Measurements from ENCODE around the gene DLG3. TPM values are rescaled to one million over a fixed set of nuclear protein-coding genes. Genes with fewer than 3 reads are reported as not detected.

The DLG3 gene
- total RNA-seq, 1 experiment from 2014 or later = 67.5 TPM

- DNase-seq = peak in 1 of 2 experiments; percentile 37
- Histone ChIP-seq H3K4me3 (no peak overlapping the region), H3K36me3 (peaks cover 10% of the 10 kb centered on the region; the same call in 1 of the 2 replicates), H3K9me3 (replicated peaks) (no peaks in the 10 kb centered on the region), H3K4me1 (peaks cover 44% of the 10 kb centered on the region), H3K27ac (peak overlapping the region; percentile 26; the same call in 1 of the 2 replicates), H3K27me3 (no peaks in the 10 kb centered on the region)
Measured at GRCh38 chrX:70478526-70479245, 34.1 kb downstream of the DLG3 start.

- Histone ChIP-seq H3K27me3 (no peaks in the 10 kb centered on the region), H3K27ac (no peak overlapping the region), H3K9me3 (replicated peaks) (no peaks in the 10 kb centered on the region), H3K4me3 (no peak overlapping the region), H3K36me3 (peaks cover 14% of the 10 kb centered on the region; the same call in 1 of the 2 replicates), H3K4me1 (peaks cover 44% of the 10 kb centered on the region)
- no peak for DNase-seq
Measured at GRCh38 chrX:70479247-70479921, 34.7 kb downstream of the DLG3 start.

- H3K36me3 ChIP-seq = peaks cover 14% of the 10 kb centered on the region; the same call in 1 of the 2 replicates
- H3K4me3 ChIP-seq = no peak overlapping the region
- H3K27me3 ChIP-seq = no peaks in the 10 kb centered on the region
- no peaks in the 10 kb centered on the region for H3K9me3 ChIP-seq (replicated peaks)
- H3K27ac ChIP-seq = no peak overlapping the region
- no peak for DNase-seq
- peaks cover 44% of the 10 kb centered on the region for H3K4me1 ChIP-seq
Measured at GRCh38 chrX:70479922-70480659, 35.5 kb downstream of the DLG3 start.

- Histone ChIP-seq H3K4me3 (no peak overlapping the region), H3K27ac (no peak overlapping the region), H3K36me3 (peaks cover 14% of the 10 kb centered on the region; the same call in 1 of the 2 replicates), H3K9me3 (replicated peaks) (no peaks in the 10 kb centered on the region), H3K4me1 (peaks cover 39% of the 10 kb centered on the region), H3K27me3 (no peaks in the 10 kb centered on the region)
- DNase-seq = no peak
Measured at GRCh38 chrX:70480660-70481018, 36.0 kb downstream of the DLG3 start.

GRCh38 chrX:70481471-70482270, 37.0 kb downstream of the DLG3 start:
- Histone ChIP-seq H3K4me3 (no peak overlapping the region), H3K27me3 (no peaks in the 10 kb centered on the region), H3K27ac (no peak overlapping the region), H3K4me1 (peaks cover 29% of the 10 kb centered on the region), H3K36me3 (peaks cover 14% of the 10 kb centered on the region; the same call in 1 of the 2 replicates), H3K9me3 (replicated peaks) (no peaks in the 10 kb centered on the region)
- DNase-seq = no peak

- Histone ChIP-seq H3K9me3 (replicated peaks) (no peaks in the 10 kb centered on the region), H3K4me1 (peaks cover 26% of the 10 kb centered on the region), H3K4me3 (no peak overlapping the region), H3K27ac (no peak overlapping the region), H3K27me3 (no peaks in the 10 kb centered on the region), H3K36me3 (peaks cover 14% of the 10 kb centered on the region; the same call in 1 of the 2 replicates)
- no peak for DNase-seq
Measured at GRCh38 chrX:70482300-70482699, 37.7 kb downstream of the DLG3 start.

- Histone ChIP-seq H3K4me3 (no peak overlapping the region), H3K27ac (no peak overlapping the region), H3K27me3 (no peaks in the 10 kb centered on the region), H3K9me3 (replicated peaks) (no peaks in the 10 kb centered on the region), H3K36me3 (peaks cover 19% of the 10 kb centered on the region), H3K4me1 (no peaks in the 10 kb centered on the region)
- no peak for DNase-seq
Measured at GRCh38 chrX:70485466-70485865, 40.8 kb downstream of the DLG3 start.

GRCh38 chrX:70488856-70489255, 44.2 kb downstream of the DLG3 start:
- no peaks in the 10 kb centered on the region for H3K27me3 ChIP-seq
- peaks cover 9% of the 10 kb centered on the region for H3K36me3 ChIP-seq
- no peak overlapping the region for H3K27ac ChIP-seq
- no peak for DNase-seq
- no peaks in the 10 kb centered on the region for H3K9me3 ChIP-seq (replicated peaks)
- no peak overlapping the region for H3K4me3 ChIP-seq
- no peaks in the 10 kb centered on the region for H3K4me1 ChIP-seq

GRCh38 chrX:70494441-70494840, 49.8 kb downstream of the DLG3 start:
- peaks cover 26% of the 10 kb centered on the region for H3K36me3 ChIP-seq
- H3K27me3 ChIP-seq = no peaks in the 10 kb centered on the region
- H3K4me3 ChIP-seq = no peak overlapping the region
- no peaks in the 10 kb centered on the region for H3K4me1 ChIP-seq
- no peak overlapping the region for H3K27ac ChIP-seq
- no peaks in the 10 kb centered on the region for H3K9me3 ChIP-seq (replicated peaks)
- DNase-seq = no peak

- Histone ChIP-seq H3K4me1 (no peaks in the 10 kb centered on the region), H3K36me3 (peaks cover 23% of the 10 kb centered on the region), H3K9me3 (replicated peaks) (no peaks in the 10 kb centered on the region), H3K4me3 (no peak overlapping the region), H3K27ac (no peak overlapping the region), H3K27me3 (no peaks in the 10 kb centered on the region)
- DNase-seq = no peak
Measured at GRCh38 chrX:70496491-70496890, 51.9 kb downstream of the DLG3 start.

- H3K27me3 ChIP-seq = no peaks in the 10 kb centered on the region
- no peaks in the 10 kb centered on the region for H3K4me1 ChIP-seq
- H3K9me3 ChIP-seq (replicated peaks) = no peaks in the 10 kb centered on the region
- no peak overlapping the region for H3K27ac ChIP-seq
- peaks cover 23% of the 10 kb centered on the region for H3K36me3 ChIP-seq
- DNase-seq = no peak
- H3K4me3 ChIP-seq = no peak overlapping the region
Measured at GRCh38 chrX:70497026-70497425, 52.4 kb downstream of the DLG3 start.

- peaks cover 1% of the 10 kb centered on the region; the same call in 1 of the 2 replicates for H3K4me1 ChIP-seq
- no peaks in the 10 kb centered on the region for H3K9me3 ChIP-seq (replicated peaks)
- H3K4me3 ChIP-seq = no peak overlapping the region
- no peak overlapping the region for H3K27ac ChIP-seq
- peaks cover 23% of the 10 kb centered on the region for H3K36me3 ChIP-seq
- no peaks in the 10 kb centered on the region for H3K27me3 ChIP-seq
- no peak for DNase-seq
Measured at GRCh38 chrX:70498129-70498528, 53.5 kb downstream of the DLG3 start.

- Histone ChIP-seq H3K4me1 (peaks cover 3% of the 10 kb centered on the region; the same call in 1 of the 2 replicates), H3K9me3 (replicated peaks) (no peaks in the 10 kb centered on the region), H3K36me3 (peaks cover 15% of the 10 kb centered on the region), H3K4me3 (no peak overlapping the region), H3K27ac (no peak overlapping the region), H3K27me3 (no peaks in the 10 kb centered on the region)
- no peak for DNase-seq
Measured at GRCh38 chrX:70500826-70501225, 56.2 kb downstream of the DLG3 start.

- Histone ChIP-seq H3K4me1 (peaks cover 3% of the 10 kb centered on the region; the same call in 1 of the 2 replicates), H3K36me3 (peaks cover 6% of the 10 kb centered on the region), H3K9me3 (replicated peaks) (no peaks in the 10 kb centered on the region), H3K27ac (no peak overlapping the region), H3K4me3 (no peak overlapping the region), H3K27me3 (no peaks in the 10 kb centered on the region)
- DNase-seq = no peak
Measured at GRCh38 chrX:70504772-70505450, 60.3 kb downstream of the DLG3 start.
